Astrocyte of the cerebellum (primary cell): ENCODE data around the gene MPIG6B.
"Not testable (repeated sequence)": the region's sequence is repeated elsewhere in the genome, so short reads cannot be mapped to it uniquely, and the experiment has no call there.

Experiments
- DNase-seq: peaks from one replicate; pipeline ENCODE4 v3.0.0-alpha.2; 2011; ENCODE audit warnings: low read depth
- H3K4me3 ChIP-seq: 2 replicates; pipeline ENCODE4 v1.5.1; 2011; ENCODE audit warnings: mild to moderate bottlenecking, low read depth, low read length, moderate library complexity
- CTCF ChIP-seq: IDR thresholded peaks from 2 replicates; pipeline ENCODE4 v1.5.1; 2012; ENCODE audit warnings: low read length, low read depth, moderate library complexity, mild to moderate bottlenecking; ENCODE audit errors: missing control alignments
- in situ Hi-C: cut with HindIII; loops from 2 replicates; pipeline ENCODE4 v1.10.0; 2017; ENCODE audit warnings: low sequenced_read_pairs

Gene MPIG6B

DNA sequence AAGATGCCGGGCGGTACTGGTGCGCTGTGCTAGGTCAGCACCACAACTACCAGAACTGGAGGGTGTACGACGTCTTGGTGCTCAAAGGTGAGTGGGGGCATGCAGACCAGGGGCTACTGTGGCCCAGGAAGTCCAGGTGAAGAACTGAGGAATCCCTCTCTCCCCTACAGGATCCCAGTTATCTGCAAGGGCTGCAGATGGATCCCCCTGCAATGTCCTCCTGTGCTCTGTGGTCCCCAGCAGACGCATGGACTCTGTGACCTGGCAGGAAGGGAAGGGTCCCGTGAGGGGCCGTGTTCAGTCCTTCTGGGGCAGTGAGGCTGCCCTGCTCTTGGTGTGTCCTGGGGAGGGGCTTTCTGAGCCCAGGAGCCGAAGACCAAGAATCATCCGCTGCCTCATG is 15.5 kb upstream of the MPIG6B start:
- H3K4me3 ChIP-seq = no peak overlapping the region
- DNase-seq = no peak
- no peak for TF ChIP-seq CTCF
- in situ Hi-C loops = no loop called here

GRCh38 chr6:31708224-31708623 is 14.9 kb upstream of the MPIG6B start:
- DNase-seq = no peak
- no peak for TF ChIP-seq CTCF
- no peak overlapping the region for H3K4me3 ChIP-seq
- in situ Hi-C loops = no loop called here

DNA sequence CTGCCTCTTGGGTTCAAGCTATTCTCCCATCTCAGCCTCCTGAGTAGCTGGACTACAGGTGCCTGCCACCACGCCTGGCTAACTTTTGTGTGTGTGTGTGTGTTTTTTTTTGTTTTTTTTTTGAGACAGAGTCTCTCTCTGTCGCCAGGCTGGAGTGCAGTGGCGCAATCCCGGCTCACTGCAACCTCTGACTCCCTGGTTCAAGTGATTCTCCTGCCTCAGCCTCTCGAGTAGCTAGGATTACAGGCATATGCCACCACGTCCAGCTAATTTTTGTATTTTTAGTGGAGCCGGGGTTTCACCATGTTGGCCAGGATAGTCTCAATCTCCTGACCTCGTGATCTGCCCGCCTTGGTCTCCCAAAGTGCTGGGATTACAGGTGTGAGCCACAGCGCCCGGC is 14.0 kb upstream of the MPIG6B start:
- in situ Hi-C loops, H3K4me3 ChIP-seq, DNase-seq: not testable (repeated sequence)

DNA sequence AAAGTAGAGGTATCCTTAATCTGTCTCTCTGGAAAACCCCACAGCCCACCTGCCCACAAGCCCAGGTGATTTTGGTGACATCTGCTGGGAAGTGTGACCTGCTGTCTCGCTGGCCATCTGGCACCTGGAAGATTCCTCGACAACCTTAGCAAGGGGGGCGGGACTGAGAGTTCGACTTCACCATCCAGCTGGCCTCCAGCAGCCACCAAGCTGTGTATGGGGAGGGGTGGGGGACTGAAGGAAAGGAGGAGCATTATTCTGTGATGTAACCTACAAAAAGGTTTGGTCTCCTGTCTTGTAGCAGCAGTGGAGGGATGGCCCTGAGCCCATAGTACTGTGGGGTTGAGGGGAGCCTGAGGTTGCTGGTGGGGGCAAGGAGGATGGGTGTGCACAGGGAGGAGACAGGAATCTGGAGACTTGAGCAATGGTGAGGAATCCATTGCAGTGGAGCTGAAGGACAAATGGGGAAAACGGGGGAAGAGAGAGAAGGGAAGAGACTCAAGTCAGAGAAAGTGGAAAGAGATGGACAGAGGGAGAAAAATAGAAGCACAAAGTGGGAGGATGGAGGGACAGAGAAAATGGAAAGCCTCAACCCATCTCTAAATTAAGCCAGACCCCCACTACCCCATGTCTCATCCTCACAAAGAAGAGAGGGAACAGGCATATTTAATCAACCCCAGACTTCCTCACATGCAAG is 12.5 kb upstream of the MPIG6B start:
- no peak overlapping the region for H3K4me3 ChIP-seq
- in situ Hi-C loops = no loop called here
- TF ChIP-seq CTCF = no peak
- DNase-seq = no peak

DNA sequence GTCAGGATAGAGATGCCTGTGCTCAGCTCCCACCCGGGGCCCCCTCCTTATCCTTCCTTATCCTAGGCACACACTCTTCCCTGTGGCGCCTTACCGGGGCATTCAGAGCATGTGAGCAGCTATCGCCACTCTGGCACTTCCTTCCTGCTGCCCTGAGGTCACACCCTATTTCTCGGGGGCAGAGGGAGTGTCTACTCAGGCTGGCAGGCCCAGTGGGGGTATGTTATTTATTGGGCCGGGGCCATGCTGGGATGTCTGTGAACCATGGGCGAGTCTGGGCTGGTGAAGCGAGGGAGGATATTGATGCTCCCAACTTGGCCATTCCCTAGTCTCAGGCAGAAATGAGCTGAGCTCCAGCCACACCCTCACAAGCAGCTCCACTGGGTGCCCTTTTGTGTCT is 11.9 kb upstream of the MPIG6B start:
- in situ Hi-C loops = no loop called here
- H3K4me3 ChIP-seq = no peak overlapping the region
- no peak for TF ChIP-seq CTCF
- no peak for DNase-seq

DNA sequence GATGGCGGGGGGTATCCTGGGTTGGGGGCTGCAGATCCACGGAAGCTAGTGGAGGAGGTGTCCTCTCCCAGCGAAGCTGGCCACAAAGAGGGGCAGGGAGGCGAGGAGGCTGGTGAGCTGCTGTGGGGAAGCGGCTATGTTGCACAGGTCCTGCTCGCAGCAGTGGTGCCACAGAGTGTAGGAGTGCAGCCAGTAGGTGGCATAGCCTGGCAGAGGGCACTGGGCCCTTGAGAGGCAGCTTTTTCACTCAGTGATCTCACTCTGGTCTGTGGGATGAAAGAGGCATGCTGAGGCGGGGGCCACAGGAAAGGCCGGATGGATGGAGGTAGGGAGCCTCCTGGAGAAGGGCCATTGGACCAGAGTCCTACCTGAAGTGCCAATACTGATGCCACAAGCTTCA is 10.9 kb upstream of the MPIG6B start:
- H3K4me3 ChIP-seq = no peak overlapping the region
- no peak for TF ChIP-seq CTCF
- no peak for DNase-seq
- in situ Hi-C loops = no loop called here

DNA sequence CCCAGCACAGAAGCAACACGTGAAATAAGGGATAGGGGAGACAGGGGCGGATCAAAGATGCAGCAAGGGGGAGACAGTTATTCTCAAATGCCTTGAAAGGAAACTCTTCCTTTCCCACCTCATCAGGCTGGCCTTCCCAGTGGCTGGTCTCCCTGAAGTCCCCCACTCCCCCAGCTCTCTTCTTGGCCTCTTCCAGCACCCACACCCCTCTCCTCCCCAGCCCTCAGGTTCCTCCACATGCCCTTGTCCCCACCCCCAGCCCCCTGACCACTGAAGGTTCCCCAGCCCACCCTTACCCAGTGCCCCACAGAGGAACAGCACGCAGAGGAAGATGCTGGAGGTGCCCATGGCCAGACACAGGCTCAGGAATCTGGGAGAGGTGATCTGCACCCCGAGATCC is 9.7 kb upstream of the MPIG6B start:
- DNase-seq = no peak
- in situ Hi-C loops = no loop called here
- no peak for TF ChIP-seq CTCF
- no peak overlapping the region for H3K4me3 ChIP-seq
